ENCODE data around the gene GPN2.
"Not testable (repeated sequence)": the region's sequence is repeated elsewhere in the genome, so short reads cannot be mapped to it uniquely, and the experiment has no call there.

Gene GPN2

DNA sequence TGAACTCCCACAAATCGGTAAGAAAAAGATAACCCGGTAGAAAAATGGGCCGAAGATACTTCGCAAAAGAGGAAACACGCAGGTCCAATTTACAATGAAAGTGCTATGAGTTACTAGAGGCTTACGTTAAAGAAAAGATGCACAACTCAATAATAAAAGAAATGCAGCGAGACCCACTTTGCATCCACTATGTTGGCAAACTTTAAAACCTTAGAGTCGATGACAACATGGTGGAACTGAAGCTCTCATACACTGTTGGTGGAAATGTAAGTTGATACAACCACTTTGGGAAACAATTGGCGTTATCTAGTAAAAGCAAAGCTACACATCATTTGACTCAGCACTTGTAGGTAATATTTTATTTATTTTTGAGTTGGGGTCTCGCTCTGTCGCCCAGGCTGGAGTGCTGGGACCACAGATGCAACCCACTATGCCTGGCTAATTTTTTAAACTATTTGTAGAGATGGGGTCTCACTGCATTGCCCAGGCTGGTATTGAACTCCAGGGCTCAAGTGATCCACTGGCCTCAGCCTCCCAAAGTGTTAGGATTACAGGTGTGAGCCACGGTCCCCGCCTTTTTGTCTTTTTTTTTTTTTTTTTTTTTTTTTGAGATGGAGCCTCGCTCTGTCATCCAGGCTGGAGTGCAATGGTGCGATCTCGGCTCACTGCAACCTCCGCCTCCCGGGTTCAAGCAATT, 10.9 kb upstream of the GPN2 start:
- no peak for DNase-seq (ENCODE audit: low read depth in 1 of 2, low spot score in 1 of 2)

DNA sequence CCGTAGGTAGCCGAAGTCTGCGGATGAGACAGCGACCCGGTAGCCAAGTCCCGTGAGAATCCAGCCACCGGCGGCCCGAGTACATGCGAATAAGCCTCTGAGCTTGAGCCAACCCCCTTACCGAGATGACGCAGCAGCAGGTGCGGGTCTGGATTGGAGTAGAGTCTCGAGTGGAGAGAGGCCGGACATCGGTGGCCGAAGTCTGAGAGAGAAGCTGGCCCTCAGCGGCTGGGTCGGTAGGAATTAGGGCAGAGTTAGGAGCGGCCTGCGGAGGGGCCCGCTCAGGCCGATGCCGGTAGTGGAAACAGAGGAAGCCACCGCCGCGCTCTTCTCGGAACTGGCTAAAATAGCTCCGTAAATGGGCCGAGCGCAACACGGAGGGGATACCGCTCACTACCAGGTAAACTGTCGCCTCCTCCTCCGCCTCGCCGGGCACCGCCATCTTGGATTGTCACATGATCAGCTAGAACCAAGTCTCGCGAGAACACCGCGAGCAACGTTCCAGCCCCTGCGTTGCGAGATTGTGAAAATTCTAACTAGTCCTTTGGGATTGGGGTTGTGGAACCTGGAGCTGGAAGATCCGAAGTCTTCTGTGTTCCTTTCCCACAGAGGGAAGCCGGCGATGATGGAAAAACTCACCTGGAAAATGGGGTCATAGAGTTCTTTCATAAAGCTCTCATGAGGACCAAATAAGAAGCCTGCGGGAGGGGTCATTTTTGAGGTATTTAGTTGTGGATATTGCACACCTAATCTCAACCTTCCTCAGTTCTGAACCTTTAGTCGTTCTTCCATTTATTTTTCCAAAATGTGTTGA, 10.1 kb upstream of the GPN2 start, which contains the start of gene GPATCH3:
GPATCH3 (minus strand) TSS at position 467 of the 814 bp plus-strand sequence; CDS start at position 442, 25 bp downstream.
- peak; percentile 69 to 72 for DNase-seq (ENCODE audit: low read depth in 1 of 2, low spot score in 1 of 2)

DNA sequence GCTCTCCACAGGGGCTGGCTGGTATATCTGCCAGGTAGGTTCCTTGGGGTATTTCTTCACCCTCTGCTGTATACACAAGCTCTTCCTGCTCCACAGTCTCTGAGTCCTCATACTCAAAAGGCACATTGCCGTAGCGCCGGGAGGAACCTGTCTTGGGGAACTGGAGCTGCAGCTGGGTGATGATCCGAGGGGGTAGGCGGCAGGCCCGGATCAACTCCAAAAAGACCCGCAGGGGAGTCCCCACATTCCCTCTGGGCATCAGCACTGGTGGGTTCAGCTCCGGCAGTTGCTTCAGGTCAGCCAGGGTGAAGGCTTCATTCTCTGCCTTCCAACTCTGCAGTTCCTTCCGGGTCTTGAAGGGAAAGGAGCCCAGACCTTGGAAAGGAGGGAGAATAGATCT, 7.3 kb upstream of the GPN2 start:
- DNase-seq (ENCODE audit: low read depth in 1 of 2, low spot score in 1 of 2), result no peak

DNA sequence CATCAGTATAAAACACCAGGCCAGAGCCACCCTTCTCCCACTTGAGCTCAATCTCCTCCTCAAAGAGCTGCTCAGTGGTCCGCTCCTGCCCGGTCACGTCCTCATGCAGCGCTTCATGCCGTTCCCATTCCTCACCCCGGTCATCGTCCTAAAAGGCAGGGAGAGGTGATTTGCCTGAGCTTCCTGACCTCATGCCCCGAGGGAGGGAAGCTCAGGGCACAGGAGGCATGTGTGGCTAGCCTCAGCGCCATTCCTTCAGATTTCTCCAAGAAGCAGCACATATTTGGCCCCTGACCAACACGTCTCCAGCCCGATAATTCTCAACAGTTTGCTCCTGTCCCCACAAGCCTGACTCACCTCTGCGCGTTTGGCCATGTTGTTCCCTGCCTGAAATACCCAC, 4.2 kb upstream of the GPN2 start:
- DNase-seq (ENCODE audit: low read depth in 1 of 2, low spot score in 1 of 2), result no peak

DNA sequence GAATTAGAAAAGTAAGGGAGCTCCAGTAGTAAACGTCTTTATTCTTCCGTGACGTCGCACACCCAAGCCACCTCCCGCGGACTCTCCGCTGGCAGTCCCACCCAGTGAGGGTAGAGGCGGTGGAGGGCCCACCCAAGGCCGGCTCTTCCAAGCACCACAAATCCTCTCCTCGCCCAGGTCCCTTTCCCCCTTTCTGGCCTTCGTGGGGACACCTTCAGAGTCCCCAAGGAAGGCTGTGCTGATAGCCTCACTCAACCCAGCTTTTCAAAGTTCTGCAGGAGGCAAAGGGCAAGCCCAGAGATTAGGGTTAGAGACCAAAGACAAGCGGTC, 349 bp upstream of the GPN2 start:
- DNase-seq (ENCODE audit: low read depth in 1 of 2, low spot score in 1 of 2), result no peak

DNA sequence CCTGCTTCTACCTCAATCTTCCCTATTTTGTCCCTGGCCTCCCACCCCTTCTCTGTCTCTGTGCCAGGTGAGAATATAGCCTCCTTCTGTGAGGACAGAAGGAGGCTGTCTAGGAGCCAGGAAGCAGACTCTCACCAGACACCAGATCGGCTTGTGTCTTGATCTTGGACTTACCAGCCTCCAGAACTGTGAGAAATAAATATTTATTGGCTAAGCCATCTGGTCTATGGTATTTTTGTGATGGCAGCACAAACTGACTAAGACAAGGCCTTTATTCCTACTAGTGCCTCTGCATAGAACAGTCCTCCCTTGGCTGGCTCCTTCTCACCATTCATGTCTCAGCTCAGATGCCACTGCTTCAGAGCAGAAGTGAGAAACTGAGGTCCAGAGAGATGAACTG, 1.9 kb downstream of the GPN2 start:
- DNase-seq (ENCODE audit: low read depth in 1 of 2, low spot score in 1 of 2), result no peak

DNA sequence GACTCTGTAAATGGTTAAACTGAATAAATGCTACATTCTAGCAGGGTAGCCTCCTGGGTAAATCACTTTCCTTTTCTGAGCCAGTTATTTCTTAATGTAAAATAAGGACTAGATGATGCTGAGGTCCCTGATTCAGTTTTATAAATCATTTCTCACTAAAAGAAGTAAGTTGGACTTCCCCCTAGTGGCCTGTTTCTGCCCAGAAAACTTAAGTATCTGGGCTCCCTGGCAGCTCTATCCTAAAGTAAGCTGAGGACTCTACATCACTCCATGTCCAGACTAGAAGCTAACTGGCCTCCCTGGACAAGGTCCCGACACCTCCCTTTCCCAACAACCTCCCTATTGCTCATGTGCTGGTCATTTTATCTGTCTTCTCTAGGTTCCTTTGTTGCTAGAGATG, 3.0 kb downstream of the GPN2 start:
- DNase-seq (ENCODE audit: low read depth in 1 of 2, low spot score in 1 of 2), result no peak

DNA sequence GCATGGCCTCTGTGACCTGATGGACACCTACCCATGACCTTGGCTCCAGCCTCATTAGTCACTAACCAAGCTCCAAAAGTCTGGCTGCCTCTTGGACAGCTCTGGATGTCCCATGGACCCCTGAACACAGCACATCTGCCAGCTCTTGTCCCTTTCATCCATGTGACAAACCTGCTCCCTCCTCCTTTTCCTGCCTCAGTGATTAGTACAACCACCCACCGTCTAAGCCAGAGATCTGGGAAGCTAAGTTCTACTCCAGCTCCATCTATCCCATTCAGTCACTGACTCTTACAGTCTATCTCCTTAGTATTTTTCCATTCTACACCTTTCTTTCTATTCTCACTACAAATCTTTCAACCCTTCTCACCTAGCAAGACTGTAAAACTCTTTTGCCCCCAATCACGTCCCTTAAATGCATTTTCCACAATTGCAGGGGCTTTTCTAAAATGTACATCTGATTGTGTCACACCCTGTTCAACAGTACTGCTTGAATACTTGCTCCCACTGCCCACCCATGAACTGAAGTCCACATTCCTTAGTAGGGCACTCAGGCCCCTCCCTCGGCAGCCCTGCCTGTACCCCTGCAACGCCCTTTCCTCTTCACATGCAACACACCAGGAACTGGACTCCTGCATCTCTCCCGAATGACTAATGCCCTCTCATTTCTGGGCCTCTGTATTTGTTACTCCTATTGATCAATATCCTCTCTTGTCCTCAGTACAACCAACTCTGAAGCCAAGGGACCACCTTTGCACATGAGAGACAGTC, 7.2 kb downstream of the GPN2 start:
- DNase-seq (ENCODE audit: low read depth in 1 of 2, low spot score in 1 of 2), result no peak

DNA sequence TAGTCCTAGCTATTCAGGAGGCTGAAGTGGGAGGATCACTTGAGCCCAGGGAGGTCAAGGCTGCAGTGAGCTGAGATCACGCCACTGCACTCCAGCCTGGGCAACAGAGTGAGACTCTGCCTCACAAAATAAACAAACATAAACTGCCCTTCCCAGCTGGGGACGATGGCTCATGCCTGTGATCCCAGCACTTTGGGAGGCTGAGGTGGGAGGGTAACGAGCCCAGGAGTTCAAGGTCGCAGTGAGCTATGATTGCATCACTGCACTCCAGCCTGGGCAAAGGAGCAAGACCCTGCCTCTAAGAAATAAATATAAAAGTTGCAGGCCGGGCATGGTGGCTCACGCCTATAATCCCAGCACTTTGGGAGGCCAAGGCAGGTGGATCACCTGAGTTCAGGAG, 8.5 kb downstream of the GPN2 start:
- DNase-seq (ENCODE audit: low read depth in 1 of 2, low spot score in 1 of 2), result not testable (repeated sequence)

DNA sequence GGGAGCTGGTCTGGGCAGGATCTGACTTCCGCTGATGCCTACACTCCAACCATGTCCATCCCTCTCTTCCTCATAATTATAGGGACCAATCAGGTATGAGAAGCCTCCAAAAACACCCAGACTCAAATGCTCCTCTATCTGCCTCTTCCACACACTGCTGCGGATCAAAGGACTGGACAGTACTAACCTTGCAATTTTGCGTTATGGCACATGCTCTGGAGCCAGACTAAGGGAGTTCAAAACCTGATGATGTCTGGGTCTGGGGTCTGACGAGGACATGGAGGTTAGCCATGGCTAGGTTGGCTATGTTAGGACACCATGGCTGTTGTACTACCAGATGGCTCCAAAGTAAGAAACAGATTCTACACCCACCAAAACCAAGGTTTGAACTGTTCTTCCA, 10.3 kb downstream of the GPN2 start:
- DNase-seq (ENCODE audit: low read depth in 1 of 2, low spot score in 1 of 2), result no peak

DNA sequence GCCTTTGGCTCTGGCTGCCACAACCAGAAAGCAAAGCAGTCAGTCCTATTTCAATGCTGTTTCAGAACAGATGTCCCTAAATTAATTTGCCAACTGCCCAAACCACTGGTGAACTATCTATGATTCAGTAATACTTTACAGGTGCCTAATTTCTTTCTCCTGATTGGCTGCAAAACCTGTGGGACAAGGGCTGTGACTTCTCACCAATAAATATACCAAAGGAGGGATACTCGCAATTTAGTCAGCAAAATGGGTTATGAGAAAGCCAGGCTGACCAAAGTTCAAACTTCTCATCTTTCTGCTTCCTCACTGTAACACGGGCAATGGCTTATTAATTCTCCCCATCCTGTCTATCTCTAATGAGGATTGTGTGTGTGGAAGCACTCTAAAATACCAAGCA, 12.8 kb downstream of the GPN2 start:
- no peak for DNase-seq (ENCODE audit: low read depth in 1 of 2, low spot score in 1 of 2)

DNA sequence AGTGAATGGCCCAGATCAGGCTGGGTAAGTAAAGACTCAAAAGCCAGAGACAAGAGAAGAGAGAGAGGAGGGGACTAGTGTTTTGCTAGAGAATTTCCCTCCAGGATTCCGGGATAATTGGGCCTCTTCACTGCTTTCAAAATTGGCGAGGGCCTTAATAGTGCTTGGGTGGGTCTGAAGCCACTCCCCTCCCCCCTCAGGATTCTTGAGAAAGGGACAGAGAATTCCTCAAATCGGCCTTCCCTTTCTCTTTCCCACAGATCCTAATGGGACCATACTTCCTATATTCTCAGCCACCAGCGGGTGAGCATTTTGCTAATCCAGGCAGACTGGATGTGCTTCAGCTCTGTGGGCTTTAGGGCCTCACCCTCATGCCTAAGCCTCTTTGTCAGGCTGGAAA, 15.2 kb downstream of the GPN2 start:
- DNase-seq (ENCODE audit: low read depth in 1 of 2, low spot score in 1 of 2), result no peak

DNA sequence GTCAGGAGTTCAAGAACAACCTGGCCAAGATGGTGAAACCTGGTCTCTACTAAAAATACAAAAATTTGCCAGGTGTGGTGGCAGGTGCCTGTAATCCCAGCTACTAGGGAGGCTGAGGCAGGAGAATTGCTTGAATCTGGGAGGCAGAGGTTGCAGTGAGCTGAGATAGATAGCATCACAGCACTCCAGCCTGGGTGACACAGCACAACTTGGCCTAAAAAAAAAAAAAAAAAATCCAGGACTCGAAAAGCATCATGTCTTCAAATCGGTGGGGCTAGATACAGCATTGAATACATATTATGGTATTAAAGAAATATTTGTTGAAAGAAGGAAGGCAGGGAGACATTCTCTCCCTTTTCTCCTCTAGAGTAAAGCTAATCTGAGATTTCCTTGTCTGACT, 17.0 kb downstream of the GPN2 start:
- DNase-seq (ENCODE audit: low read depth in 1 of 2, low spot score in 1 of 2), result not testable (repeated sequence)

DNA sequence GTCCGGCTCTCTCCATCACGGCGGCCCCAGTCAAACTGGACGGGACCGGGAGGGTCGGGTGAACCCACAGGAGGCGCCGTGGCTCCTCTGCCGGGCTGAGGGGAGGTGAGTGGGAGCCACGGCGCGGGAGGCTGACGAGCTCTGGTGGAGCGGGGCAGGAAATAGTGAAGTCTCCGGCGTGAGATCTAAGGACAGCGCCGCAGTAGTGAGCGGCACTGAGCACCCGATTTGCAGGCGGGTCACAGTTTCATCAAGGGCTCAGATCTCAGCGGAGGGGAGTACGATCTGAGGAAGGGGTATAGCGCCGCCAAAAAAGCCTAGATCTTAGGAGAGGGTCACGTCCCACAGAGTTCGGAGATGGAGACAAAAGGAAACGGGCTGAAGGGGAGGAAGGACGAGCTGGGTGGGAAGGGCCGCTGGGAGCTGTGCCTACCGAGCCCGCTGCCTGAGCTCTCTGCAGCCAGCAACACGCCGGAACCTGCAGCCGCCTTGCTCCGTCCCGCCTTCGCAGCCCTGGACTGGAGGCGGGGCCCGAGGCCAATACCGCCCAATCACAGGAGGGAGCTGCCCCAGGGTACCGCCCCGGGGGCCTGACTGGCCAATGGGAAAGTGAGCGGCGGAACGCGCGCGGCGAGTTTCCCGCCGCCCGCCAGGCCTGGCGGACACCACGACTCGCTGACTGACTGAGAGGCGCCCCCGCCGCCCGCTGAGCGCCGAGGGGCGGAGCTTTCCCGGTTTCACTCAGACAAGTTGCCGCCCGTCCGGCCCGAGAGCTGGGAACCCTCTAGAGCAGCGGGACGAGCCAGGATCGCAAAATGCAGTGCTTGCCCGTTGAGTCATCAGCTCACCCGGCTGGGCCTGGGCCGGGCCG, 25.2 kb downstream of the GPN2 start:
- peak; percentile 89 to 92 for DNase-seq (ENCODE audit: low read depth in 1 of 2, low spot score in 1 of 2)

DNA sequence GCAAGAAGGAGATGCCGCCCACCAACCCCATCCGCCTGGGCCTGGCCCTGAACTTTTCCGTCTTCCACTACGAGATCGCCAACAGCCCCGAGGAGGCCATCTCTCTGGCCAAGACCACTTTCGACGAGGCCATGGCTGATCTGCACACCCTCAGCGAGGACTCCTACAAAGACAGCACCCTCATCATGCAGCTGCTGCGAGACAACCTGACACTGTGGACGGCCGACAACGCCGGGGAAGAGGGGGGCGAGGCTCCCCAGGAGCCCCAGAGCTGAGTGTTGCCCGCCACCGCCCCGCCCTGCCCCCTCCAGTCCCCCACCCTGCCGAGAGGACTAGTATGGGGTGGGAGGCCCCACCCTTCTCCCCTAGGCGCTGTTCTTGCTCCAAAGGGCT, 26.4 kb downstream of the GPN2 start:
- no peak for DNase-seq (ENCODE audit: low read depth in 1 of 2, low spot score in 1 of 2)

DNA sequence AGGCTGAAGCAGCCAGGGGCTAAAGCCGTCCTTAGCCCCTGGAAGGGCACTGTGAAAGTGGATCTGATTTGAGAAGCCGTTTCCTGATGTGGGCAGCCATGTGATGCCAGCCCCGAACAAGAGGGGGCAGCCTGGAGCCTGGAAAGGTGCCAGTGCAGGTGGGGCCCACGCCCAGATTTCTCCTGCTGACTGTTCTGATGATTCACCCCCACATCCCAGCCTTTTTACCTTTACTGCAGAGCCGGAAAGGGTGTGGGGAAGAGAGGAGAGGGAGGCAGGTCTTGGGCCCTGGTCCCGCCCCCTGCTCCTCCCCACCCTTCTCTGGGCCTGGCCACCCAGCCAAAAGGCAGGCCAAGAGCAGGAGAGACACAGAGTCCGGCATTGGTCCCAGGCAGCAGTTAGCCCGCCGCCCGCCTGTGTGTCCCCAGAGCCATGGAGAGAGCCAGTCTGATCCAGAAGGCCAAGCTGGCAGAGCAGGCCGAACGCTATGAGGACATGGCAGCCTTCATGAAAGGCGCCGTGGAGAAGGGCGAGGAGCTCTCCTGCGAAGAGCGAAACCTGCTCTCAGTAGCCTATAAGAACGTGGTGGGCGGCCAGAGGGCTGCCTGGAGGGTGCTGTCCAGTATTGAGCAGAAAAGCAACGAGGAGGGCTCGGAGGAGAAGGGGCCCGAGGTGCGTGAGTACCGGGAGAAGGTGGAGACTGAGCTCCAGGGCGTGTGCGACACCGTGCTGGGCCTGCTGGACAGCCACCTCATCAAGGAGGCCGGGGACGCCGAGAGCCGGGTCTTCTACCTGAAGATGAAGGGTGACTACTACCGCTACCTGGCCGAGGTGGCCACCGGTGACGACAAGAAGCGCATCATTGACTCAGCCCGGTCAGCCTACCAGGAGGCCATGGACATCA, 27.1 kb downstream of the GPN2 start, which contains the start of gene SFN:
SFN (plus strand) TSS at position 369 of the 904 bp plus-strand sequence; CDS start at position 433, 64 bp downstream.
- DNase-seq (ENCODE audit: low read depth in 1 of 2, low spot score in 1 of 2), result peak in 1 of 2 donors; percentile 10

DNA sequence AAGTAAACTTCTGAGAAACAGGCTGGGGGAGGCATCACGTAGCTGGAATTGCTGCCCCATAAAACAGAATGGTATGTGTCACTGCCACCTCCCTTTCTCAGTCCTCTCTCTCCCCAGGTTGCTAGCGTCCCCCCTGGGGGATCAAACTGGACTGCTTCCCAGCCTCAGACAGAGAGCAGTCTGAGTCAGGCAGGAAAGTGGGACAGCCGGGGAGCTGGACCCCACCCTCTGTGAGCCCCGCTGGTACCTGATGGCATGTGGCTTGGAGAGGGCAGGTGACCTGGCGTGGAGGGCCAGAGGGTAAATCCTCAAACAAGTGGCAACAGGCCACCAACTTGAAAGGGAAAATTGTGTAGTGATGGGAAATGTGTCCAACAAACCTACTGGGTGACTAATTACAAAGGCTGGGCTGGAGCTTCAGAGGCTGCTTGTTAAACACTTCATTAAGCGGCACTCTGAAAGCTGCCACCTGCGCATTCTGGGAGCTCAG, 28.1 kb downstream of the GPN2 start:
- DNase-seq (ENCODE audit: low read depth in 1 of 2, low spot score in 1 of 2), result no peak

DNA sequence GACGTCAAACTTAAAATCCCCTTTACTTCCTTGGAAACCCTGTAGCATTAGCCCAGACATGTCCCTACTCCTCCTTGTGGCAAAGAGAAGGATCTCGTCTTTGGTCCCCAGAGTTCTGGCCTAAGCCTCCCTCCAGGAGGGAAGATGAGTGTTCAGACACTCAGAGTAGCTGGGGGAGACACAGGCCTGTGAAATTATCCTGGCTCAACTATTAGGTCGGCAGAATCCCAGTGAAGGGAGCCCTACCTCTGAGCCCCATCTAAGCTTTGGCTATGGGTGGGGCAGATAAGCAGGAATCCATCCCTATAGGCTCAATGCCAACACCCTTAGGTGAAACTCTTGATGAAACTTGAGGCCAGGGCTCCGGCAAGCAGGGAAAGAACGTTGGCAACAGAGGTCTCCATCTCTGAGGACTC, 28.8 kb downstream of the GPN2 start:
- DNase-seq (ENCODE audit: low read depth in 1 of 2, low spot score in 1 of 2), result no peak

DNA sequence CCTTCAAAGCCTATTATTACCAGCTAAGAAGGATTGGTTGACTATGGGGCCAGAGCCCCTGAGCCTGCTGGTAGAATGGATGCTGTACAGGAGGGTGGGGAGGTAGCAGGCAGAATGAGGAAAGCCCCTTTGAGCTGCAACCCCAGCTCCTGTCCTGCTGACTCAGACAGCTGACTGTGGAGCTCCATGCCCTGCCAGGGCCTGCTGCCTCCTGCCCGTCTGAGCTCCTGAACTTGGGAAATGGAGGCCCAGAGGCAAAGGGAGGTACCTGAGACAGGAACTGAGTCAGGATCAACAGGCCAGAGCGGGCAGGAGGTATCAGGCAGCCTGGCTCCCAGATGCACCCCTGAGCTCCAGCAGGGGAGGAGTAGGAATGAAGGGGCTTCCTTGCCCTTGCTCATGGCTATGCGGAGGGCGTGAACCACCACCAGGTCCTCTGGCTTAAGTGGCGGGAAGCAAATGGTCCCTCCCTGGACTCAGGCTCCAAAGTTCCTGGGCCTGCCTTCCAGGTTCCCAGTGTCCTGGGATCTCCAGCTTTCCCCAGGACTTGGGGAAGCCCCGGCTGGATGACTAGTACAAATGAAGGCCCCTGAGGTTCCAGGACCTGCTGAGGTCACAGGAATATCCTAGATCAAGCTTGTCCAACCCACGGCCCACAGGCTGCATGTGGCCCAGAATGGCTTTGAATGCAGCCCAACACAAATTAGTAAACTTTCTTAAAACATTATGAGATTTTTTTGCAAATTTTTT, 31.0 kb downstream of the GPN2 start:
- no peak for DNase-seq (ENCODE audit: low read depth in 1 of 2, low spot score in 1 of 2)
